Fibroblast of the aortic adventitia (primary cell): ENCODE results near the gene PHPT1. TPM values are rescaled to one million over a fixed set of nuclear protein-coding genes. Genes with fewer than 3 reads are reported as not detected.

ENCODE experiments used
- DNase-seq: peaks from one replicate; pipeline ENCODE4 v3.0.0-alpha.2; 2010; ENCODE audit warnings: low read depth
- H3K4me3 ChIP-seq: 2 replicates; pipeline ENCODE4 v1.5.1; 2011; ENCODE audit warnings: low read depth, mild to moderate bottlenecking, control low read depth, low read length, moderate library complexity
- total RNA-seq: library from RNA; depleted of rRNA; stranded (reverse); fragments of >200 nt; gene quantifications from 2 replicates; pipeline ENCODE4 v1.2.3, GENCODE V29; 2012; ENCODE audit warnings: low replicate concordance
- TF ChIP-seq, protein P1 (sequence below): IDR thresholded peaks from 2 replicates; pipeline ENCODE4 v1.5.1; 2011; ENCODE audit warnings: mild to moderate bottlenecking, low read length, control low read depth, inconsistent platforms; ENCODE audit not compliant: insufficient read depth

Gene PHPT1
- total RNA-seq, 1 donor, result 83.2 TPM

DNA sequence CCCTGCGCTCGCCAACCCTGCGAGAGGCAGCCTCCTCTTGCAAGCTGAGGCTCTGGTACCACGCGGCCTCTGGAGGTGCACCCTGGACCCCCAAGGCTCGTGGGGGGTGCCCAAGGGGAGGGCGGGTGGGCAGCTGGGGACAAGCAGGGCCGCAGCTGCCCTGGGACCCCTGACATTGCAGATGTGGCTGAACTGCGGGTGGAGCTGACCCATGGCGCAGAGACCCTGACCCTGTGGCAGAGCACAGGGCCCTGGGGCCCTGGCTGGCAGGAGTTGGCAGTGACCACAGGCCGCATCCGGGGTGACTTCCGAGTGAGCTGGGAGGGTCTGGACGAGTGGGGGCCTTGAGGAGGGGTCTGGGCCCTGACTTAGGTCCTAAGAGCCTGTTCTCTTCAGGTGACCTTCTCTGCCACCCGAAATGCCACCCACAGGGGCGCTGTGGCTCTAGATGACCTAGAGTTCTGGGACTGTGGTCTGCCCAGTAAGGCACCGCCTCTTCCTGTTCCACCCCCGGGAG, 4.4 kb downstream of the PHPT1 start:
- TF ChIP-seq, protein P1, sequence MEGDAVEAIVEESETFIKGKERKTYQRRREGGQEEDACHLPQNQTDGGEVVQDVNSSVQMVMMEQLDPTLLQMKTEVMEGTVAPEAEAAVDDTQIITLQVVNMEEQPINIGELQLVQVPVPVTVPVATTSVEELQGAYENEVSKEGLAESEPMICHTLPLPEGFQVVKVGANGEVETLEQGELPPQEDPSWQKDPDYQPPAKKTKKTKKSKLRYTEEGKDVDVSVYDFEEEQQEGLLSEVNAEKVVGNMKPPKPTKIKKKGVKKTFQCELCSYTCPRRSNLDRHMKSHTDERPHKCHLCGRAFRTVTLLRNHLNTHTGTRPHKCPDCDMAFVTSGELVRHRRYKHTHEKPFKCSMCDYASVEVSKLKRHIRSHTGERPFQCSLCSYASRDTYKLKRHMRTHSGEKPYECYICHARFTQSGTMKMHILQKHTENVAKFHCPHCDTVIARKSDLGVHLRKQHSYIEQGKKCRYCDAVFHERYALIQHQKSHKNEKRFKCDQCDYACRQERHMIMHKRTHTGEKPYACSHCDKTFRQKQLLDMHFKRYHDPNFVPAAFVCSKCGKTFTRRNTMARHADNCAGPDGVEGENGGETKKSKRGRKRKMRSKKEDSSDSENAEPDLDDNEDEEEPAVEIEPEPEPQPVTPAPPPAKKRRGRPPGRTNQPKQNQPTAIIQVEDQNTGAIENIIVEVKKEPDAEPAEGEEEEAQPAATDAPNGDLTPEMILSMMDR, result no peak
- H3K4me3 ChIP-seq, result no peak overlapping the region
- no peak for DNase-seq

DNA sequence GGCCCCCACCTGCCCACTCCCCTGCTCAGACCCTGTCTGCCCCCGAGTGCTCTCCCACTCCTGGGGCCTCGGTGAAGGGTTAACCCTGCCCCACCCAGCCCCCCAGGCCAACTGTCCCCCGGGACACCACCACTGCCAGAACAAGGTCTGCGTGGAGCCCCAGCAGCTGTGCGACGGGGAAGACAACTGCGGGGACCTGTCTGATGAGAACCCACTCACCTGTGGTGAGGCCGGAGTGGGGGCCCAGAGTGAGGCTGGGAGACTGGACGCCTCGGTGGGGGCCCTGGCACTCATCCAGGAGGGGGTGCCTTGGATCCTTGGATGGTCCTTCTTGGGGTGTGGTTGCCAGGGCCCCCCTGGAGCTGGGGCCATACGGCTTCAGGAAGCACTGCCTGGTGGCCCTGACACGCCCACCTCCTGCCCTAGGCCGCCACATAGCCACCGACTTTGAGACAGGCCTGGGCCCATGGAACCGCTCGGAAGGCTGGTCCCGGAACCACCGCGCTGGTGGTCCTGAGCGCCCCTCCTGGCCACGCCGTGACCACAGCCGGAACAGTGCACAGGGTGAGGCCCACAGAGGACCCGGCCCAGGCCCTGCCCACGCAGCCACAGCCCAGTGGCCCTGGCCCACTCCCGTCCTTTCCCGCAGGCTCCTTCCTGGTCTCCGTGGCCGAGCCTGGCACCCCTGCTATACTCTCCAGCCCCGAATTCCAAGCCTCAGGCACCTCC, 5.1 kb downstream of the PHPT1 start:
- H3K4me3 ChIP-seq, result no peak overlapping the region
- TF ChIP-seq, protein P1, result no peak
- no peak for DNase-seq

DNA sequence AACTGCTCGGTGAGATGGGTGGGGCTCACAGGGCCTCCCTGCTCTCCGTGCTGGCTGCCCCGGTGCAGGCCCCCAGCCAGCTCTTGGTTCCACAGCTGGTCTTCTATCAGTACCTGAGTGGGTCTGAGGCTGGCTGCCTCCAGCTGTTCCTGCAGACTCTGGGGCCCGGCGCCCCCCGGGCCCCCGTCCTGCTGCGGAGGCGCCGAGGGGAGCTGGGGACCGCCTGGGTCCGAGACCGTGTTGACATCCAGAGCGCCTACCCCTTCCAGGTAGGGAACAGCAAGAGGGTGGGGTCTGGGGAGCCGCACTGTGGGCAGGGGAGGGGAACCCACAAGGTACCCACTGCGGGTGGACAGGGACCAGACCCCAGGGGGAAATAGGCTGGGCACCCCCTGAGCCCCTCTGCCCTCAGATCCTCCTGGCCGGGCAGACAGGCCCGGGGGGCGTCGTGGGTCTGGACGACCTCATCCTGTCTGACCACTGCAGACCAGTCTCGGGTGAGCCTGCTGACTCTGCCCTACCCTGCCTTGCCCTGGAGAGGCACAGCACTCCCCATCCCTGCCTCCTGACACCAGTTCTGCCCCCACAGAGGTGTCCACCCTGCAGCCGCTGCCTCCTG, 5.7 kb downstream of the PHPT1 start:
- TF ChIP-seq, protein P1, result no peak
- DNase-seq, result no peak

DNA sequence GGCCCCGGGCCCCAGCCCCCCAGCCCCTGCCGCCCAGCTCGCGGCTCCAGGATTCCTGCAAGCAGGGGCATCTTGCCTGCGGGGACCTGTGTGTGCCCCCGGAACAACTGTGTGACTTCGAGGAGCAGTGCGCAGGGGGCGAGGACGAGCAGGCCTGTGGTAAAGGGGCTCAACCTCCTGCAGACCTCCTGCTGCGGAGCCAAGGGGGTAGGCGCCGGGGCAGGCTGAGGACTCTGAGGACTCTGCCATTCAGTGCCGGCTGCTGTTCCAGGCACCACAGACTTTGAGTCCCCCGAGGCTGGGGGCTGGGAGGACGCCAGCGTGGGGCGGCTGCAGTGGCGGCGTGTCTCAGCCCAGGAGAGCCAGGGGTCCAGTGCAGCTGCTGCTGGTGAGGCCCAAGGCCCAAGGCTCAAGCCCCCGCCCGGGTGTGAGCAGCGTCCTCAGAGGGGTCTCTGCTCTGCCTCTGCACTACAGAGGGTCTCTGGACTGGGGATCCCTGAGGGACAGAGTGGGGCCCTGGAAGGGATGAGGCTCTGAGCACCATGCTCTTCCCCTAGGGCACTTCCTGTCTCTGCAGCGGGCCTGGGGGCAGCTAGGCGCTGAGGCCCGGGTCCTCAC, 6.4 kb downstream of the PHPT1 start:
- DNase-seq, result no peak
- TF ChIP-seq, protein P1, result no peak
- no peak overlapping the region for H3K4me3 ChIP-seq

More for the DNA sequence above, 5.7 kb downstream of the PHPT1 start:
- H3K4me3 ChIP-seq, result no peak overlapping the region

DNA sequence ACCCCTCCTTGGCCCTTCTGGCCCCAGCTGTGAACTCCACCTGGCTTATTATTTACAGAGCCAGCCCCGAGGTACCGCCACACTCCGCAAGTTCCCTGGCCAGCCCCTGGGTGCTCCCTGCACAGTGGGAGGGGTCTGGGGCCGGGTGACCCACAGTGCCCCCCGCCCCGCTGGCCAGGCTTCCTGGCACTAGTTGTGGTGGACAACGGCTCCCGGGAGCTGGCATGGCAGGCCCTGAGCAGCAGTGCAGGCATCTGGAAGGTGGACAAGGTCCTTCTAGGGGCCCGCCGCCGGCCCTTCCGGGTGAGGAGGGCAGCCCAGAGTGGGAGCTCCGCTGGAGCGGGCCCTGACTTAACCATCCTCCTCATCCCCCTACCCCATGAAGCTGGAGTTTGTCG, 6.9 kb downstream of the PHPT1 start:
- no peak for DNase-seq
- TF ChIP-seq, protein P1, result no peak
- H3K4me3 ChIP-seq, result no peak overlapping the region

DNA sequence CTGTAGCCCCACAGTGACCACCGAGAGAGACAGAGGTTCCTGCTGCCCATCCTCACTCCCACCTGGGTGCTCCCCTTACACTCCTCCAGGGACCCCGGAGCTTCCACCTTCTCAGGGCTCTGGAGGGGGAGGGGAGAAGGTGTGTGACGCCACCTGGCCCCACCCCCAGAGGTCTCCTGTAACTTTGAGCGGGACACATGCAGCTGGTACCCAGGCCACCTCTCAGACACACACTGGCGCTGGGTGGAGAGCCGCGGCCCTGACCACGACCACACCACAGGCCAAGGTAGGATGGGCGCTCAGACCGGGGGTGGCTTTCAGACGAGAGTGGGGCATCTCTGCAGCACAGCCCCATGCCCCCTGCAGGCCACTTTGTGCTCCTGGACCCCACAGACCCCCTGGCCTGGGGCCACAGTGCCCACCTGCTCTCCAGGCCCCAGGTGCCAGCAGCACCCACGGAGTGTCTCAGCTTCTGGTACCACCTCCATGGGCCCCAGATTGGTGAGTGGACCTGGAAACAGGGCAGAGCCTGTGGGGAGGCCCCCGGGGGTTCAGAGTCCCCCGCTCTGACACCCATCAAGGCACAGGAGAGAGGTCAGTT, 7.4 kb downstream of the PHPT1 start:
- TF ChIP-seq, protein P1, result no peak
- no peak for DNase-seq
- H3K4me3 ChIP-seq, result no peak overlapping the region
